IPS DF 19.7 (cell line): ENCODE data around the gene CDK14.

ENCODE experiments used
- DNase-seq: peaks from one replicate; pipeline ENCODE4 v3.0.0-alpha.2; 2013; ENCODE audit warnings: low read depth, low spot score

Gene CDK14

DNA sequence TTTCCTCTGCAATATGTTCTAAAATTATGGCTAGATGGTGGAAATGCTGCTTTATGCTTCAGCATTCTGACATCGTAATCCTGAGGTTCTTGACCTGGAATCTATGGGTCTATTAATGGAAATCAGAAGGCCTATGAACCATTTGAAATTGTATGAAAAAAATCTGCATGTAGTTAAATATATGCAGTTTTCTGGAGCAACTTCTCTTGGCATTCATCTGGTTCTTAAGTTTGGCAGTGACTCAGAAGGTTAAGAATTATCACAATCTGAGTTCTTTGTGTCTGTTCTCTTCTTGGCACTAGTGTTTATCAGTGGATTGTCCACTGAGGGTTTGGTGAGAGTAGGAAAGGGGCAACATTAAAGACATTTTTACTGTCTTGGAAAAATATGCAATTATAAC is 597.0 kb downstream of the CDK14 start:
- DNase-seq: no peak

DNA sequence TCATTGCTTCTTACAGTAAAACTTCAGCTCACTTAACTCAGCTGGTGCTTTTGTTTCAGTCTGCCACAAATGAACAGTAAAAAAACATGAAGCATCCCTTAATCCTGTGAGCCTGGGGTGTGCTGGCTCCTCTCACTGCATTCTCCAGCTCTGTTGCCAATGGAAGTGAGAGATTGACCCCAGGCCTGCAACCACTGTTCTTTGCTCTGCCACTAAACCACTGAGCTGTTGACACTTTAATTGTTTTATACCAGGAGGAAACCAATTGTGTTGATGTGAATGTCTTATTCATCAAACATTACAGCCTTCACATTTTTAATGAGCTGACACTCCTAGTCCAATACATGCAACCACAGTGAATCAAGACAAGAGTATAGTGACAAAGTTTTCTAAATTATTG is 598.7 kb downstream of the CDK14 start:
- DNase-seq: no peak

DNA sequence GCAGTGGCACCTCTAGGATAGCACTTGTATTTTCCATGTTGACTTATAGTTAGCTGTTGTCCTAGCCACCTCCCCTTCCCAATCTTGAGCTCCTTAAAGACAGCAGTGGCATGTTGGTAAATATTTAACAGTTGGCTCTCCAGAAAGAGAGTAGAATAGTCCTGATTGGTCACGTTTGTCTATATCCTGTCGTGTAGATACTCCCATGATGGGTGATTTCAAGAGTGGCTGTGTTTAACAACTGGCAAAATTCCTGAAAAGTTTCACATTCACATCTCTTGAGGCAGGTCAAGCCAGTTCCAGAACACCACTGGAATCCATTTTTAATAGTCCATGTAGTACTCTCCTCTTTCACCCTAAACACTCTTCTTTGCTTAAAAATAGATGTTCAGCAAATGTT is 599.9 kb downstream of the CDK14 start:
- no peak for DNase-seq

DNA sequence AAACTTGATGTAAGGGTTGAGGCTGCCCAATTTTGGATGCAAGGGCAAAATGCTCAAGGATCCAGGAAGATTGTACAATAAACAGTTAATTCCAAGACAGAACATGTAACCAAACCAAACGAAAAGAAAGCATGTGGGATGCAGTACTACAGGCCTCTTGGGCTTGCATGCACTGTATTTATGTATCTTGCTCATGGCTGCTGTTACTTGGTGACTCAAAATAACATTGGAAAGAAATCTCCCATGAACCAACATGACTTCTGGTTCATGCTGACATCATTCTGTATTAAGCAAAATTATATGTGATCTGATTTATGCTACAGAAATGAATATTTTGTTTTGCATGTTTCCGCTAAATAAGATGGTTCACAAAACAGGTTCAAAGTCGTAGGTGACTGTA is 602.2 kb downstream of the CDK14 start:
- DNase-seq: no peak

DNA sequence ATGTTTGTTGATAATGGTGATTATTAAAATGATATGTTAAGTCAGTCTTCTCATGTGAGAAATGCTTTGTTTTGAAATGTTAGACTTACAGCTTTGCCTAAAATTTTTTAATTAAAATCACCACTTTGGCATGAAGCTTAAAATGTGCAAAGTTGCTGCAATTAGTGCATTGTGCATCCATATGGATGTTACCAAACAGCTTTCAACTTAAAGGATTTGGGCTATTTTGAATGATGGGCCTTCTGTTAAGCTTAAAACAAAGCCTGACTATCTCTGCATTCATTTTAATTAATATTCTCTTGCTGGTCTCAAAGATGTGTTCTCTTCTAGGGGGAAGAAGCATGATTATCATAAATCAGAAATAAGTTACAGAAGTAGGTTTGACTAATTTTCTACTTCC is 603.5 kb downstream of the CDK14 start:
- DNase-seq: no peak

DNA sequence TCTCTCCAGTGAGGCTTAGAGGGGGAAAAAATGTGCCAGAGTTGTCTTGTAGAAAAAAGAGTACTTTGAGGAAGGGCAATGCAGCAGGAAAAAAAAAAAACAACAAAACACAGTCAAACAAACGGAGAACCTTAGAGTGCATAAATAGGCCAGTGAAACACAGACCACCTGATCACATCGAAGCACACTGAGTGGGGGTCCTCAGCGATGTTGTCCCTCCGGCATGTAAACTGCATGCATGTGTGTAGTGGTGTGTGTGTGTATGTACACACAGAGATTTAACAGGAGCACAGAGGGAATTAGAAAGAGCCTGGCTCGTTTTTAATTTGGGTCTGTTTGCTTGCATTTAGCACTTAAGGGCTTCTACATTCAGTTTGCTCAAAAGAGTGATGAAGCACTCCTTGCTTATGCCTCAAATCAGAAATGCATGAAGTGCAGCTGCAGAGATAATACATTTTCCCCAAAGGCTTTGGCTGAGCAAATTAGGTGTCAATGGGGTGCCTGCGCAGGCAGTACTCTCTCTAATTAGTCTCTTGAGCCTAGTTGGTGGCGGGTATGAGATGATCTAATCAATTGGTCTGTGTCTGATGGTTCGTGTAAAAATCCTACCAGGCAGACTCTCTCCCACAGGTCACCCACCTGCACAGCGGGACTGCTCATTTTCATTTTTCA is 605.5 kb downstream of the CDK14 start:
- DNase-seq: no peak

DNA sequence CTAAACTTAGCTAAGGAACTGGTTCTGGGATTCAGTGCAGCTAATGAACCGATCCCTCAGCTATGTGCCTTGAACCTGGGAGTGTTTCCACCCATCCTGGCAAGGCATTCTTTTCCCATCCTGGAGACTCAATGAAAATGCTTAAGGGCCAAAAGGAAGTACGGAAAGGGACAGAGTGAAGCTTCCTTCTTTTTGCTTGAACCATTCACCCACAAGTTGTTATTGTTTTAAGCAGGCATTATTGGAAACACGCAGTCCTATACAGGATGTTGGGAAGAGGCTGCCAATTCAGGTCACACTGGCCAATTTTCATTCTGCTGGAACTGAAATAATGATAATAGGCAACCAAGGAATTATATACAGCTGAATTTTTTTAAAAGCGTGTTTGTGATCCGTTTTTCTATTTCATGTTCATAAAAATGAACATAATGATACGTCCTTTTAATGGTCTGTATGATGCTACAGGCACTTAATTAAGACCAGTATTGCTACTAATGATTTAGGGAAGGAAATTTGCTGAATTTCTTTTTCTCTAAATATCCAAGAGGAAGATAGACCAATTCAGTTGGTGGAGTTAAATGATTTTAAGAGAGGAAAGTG is 610.3 kb downstream of the CDK14 start:
- DNase-seq: no peak

DNA sequence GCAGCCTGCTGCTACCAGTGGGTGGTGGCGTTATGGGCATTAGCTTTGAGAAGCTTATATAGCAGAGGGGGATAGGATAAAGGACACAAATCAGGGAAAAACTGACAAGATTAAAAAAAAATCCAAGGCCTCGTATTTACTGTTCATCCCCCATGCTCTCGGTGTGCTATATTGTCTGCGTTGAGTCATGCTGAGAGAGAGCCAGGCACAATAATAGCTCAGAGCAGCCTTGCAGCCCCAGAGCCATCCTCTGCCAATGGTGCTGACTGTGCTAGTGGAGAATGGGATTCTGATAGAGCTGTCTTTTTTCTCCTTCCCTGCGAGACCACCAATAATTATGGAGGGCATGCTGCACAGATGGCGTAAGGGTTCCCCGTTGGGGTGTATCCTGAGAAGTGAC is 616.5 kb downstream of the CDK14 start:
- DNase-seq: no peak

DNA sequence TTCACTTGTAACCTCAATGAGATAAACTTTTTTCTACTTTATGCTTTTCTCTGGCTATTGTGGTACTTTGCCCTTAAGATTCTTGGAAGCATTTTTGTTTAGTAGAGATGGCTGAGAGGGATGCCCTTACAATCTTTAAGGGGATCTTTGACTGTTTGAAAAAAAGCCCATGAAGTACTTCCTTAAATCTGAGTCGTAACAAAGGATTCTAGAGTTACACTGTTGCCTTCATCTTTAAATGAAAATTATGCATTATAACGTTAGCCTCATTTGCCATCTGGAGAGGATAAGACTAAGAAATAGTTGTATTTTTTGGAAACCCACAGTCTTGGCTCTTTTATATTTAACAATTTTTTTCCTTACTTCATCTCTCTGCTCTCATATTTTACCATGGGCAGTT is 630.3 kb downstream of the CDK14 start:
- no peak for DNase-seq

DNA sequence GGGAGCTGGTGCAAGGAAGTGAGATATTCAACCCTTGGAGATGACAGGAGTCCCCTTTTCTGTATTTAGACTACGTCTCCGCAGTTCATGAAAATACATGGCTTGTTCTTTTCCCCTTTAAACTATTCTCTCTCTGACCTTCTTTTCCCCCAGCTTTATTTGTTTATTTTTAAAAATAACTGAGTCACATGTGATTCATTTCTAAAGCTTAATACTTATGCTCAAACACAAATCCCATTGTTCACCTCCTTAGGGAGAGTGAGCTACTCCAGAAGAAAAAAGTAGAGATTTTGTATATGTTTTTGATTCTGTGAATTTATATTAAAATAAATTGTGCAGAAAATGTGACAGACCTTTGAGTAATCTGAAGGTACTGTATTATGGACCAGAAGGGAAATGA is 632.2 kb downstream of the CDK14 start:
- DNase-seq: no peak

DNA sequence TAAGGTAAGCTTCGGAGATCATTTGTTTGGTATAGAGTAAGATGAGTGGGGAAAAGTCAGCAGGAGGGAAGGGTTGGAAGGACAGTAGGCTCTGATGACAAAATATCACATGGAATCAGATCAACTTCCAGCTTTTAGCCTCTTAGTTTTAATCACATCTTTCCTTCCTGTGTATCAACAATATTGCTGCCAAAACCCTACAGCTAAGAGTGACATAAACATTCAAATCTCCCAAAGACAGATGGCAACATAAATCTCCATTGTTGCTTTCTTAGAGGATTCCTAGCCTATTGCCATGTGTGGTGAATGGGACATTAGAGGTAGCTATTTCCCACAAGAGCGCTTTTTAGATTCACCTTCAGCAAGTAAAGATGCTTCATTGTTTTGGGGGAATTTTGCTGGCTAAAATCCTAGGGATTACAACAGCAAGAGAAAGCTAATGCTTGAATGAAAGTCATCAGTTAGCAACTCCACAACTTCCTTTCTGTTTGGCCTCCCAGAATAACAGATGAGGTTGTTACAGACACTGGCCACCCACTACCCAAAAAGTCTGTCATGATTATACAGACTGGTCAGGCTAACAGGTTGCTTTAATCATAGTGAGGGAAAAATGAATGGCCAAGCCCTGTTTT is 632.9 kb downstream of the CDK14 start:
- DNase-seq: no peak

DNA sequence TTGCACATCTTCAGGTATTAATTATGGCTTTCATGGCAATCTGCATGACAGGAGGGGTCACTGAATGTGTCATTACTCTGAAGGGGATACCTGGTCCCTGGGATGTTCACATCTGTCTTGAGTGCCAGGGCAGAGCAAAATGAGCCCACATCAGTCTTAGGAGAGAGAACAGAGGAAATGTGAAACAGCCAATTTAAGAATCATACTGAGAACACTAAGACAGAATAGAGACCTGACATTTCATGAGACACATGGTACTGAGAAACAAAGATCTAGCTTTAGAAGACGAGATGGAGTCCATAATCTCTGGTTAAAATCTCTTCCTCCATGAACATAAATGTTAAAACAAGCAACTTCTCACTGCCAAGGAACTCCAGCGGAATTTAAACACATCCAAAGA is 634.0 kb downstream of the CDK14 start:
- DNase-seq: no peak

DNA sequence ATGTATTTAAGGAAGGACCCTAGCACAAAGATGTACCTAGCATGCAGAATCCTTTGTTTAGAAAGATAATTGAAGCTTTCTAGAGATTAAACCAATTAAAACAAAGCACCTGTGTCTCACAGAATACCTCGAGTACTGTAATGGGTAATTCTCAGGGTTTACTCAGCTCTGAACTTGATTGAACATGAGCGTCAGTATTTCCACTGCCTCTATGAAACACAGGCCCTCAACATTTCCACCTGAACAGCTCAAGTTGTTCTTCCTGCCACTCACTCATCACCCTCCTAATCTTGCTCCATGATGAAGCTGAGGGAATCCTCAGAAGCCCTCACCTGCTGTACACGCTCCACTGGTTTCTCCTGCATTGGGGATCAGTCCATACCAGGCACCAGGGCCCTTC is 634.4 kb downstream of the CDK14 start:
- no peak for DNase-seq

DNA sequence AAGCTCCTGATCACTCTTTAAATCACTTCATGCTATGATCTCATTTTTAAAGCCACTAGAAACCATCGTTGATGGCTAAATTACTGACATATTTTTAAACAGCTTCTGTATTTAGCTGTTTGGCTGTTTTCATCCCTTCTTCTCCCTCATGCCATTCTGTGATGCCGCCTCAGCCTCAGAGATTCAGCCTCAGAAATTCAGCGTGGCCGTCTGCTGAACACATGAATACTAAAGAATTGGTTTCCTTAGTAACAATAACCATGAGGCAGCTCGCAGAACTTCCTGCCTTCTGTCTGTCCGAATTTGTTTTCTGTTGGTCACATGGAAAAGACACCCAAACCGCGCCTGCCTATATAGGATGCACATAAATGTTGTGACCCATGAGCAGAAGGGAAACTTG is 637.1 kb downstream of the CDK14 start:
- no peak for DNase-seq

DNA sequence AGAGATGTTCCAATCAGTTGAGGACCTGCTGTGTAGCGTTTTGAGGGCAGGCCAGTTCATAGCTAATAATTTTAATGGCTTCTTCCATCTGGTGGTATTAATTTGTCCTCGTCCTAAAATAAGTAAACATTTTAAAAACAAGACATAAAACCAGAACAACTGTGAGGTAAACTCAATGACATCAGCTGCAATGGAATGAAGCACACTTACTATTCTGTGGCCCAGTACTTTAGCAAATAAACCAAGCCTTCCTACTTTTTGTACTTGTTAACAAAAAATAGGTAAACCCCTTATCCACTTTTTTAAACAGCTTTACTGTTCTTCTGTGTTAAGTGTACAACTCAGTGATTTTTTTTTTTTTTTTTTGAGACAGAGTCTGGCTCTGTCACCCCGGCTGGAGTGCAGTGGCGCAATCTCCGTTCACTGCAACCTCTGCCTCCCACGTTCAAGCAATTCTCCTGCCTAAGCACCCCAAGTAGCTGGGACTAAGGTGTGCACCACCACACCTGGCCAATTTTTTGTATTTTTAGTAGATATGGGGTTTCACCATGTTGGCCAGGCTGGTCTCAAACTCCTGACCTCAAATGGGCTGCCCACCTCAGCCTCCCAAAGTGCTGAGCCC is 639.2 kb downstream of the CDK14 start:
- DNase-seq: no peak

DNA sequence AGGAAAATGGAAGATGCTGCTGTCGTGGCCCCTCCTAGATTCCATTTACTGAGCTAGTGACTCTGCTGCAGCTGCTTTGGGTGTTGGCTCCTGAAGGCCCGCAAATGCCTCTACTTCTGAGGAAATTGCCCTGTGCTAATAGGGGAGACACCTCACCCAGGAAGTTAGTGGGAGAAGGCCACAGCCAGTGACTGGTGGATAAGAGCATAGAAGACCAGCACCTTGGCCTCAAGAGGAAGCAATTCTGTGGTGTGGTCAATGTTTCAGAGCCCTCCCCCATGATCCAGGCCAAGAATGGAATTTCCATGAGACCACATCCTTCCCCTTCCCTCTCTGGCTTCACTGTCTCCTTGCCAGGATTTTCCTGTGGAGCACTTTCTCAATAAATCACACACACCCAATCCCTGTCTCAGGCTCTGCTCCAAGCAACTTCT is 643.1 kb downstream of the CDK14 start:
- no peak for DNase-seq

DNA sequence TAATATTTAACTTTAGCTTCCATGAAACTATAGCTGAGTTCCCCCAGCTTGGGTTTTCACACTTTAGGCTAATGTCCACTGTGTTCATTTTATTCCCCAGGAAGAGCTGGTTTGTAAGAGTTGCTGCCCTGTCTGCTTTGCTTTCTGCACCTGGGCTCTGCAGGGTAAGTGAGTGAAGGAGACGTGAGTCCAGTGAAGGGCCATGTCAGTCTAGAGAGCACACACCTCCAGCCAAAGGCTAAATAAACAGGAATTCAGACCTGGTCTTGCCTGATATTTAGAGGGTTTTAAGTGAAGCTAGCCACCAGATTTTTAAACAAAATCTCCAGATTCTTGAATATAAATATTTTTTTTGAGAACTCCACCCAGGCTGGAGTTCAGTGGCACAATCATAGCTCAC is 643.7 kb downstream of the CDK14 start:
- DNase-seq: no peak

DNA sequence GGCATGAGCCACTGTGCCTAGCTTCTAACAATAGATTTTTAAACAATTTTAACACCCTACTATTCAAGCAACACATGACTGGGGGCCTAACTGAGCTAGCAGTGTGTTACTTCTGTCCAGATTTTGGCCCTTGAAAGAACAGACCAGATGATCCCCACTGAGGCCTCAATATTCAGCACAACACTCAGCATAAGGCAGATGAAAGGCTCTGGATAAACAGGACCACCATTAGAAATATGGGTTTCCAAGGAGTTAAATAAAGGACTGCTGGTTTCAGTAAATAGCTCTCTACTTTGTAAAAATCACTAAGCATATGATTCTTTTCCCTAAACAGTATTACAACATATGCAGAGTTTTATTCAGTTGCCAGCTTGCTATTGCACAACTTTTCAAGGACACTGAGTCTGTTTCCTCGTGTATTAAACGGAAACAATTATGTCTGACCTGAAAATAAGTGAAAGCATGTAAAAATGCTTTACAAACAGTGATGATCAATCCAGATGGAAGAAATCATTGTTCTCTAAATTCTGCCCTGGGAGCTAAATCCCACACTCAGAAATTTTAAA is 644.3 kb downstream of the CDK14 start:
- no peak for DNase-seq

DNA sequence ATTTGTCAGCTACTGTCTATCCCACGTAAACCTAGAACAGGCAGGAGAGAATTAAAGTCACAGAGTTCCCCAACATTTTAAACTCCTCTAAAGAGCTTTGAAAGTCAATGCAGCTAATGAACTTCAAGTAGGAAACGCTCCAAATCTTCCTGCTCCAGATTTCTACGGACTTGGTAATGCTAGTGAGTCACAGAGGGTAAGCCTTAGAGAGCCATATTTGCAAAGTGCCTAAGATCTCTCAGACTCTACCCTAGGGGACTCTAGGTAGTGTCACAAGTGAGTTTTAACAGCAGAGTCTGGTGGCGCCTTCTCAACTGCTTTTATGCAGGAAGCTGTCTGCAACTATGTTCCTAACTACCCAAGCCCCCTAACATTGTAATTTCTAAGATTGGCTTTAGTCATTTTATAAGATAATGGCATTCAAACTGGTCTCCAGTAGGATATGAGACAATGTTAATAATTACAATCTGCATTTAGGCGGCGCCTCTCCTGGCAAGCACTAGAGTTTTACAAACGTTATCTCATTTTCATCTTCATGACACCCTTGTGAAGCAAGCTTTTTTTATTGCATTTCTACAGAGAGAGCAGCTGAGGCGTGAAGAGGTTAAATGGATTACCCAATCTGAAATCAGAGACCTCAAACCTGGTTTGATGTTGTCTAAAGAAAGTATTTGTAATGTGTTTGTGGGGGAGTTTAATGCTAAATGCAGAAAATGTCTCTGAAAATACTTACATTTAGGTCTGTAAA is 646.1 kb downstream of the CDK14 start:
- no peak for DNase-seq

DNA sequence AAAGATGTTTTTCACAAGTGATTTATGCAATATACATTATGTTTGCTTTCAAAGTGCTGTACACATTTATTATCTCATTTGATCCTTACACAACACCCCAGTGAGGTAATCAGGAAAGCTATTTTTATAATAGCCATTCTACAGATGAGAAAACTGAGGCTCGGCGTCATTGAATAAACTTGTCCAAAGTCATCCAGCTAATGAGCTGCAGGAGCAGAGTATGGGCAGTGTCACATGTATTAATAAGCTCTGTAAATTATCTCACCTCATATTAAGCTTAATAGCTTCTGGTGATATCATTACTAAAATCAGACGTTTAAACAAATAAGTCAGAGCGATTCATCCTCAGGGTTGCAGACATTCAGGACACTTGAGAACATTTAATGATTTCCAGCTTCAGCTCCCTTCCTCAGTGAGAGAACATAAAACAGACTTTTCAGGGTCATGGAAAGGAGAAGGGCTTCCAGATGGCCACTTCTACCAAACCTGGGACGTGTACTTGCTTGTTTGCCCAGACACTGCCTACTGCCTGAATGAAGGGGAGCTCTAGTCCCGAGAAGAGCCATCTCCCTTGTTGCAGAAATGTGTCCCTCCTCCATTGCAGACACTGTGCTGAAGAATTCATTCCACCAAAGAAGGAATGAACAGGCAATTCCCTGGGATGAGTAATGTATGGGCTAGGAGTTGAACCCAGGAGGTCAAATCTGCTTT is 647.6 kb downstream of the CDK14 start:
- no peak for DNase-seq

DNA sequence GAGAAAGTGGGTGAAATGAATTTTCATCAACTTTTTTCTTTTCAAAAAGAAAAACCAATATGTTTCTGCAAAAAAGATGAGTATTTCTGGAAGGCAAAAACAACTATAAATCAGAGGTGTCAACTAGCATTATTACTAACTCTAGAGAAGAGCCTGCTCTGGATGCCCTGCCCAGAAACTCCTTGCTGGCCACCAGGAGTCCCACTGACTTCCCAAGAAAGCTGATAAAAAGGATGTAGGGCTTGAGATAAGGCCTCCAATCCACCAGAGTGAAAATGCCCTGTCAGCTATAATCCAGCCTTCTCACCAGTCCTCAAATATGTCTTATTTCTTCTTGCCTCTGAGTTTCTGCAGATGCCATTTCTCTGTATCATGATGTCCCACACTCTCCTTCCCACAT is 651.4 kb downstream of the CDK14 start:
- no peak for DNase-seq
